GM19467 (cell line): ENCODE results near the gene WDR88.
"Not testable (repeated sequence)": the region's sequence is repeated elsewhere in the genome, so short reads cannot be mapped to it uniquely, and the experiment has no call there.

ENCODE experiments used
- ATAC-seq: cut with Tn5 transposase; IDR thresholded peaks from one replicate; pipeline ENCODE4 v1.9.1; 2021; ENCODE audit warnings: mild to moderate bottlenecking, moderate library complexity; ENCODE audit not compliant: unreplicated experiment

WDR88 gene

GRCh38 chr19:33210266-33210940 lies 78.5 kb downstream of the WDR88 start:
- ATAC-seq: no peak

- ATAC-seq: no peak
Observed at GRCh38 chr19:33211794-33212435, 80.0 kb downstream of the WDR88 start.

- no peak for ATAC-seq
Observed at GRCh38 chr19:33212436-33213172, 80.7 kb downstream of the WDR88 start.

GRCh38 chr19:33214596-33214995 lies 82.7 kb downstream of the WDR88 start:
- ATAC-seq: no peak

- ATAC-seq: no peak
Observed at GRCh38 chr19:33215438-33216197, 83.7 kb downstream of the WDR88 start.

GRCh38 chr19:33216198-33216830 lies 84.4 kb downstream of the WDR88 start:
- ATAC-seq: no peak

- ATAC-seq: no peak
Observed at GRCh38 chr19:33217881-33218280, 86.0 kb downstream of the WDR88 start.

GRCh38 chr19:33219261-33219815 lies 87.4 kb downstream of the WDR88 start:
- no peak for ATAC-seq

- no peak for ATAC-seq
Observed at GRCh38 chr19:33220115-33220514, 88.2 kb downstream of the WDR88 start.

- no peak for ATAC-seq
Observed at GRCh38 chr19:33220735-33221134, 88.8 kb downstream of the WDR88 start.

- no peak for ATAC-seq
Observed at GRCh38 chr19:33221638-33222037, 89.7 kb downstream of the WDR88 start.

GRCh38 chr19:33222255-33222654 lies 90.3 kb downstream of the WDR88 start:
- ATAC-seq: not testable (repeated sequence)

- ATAC-seq: no peak
Observed at GRCh38 chr19:33224694-33225457, 93.0 kb downstream of the WDR88 start.
